Stromal cell of bone marrow (primary cell): ENCODE measurements around the gene CCDC171.
"Not testable (repeated sequence)": the region's sequence is repeated elsewhere in the genome, so short reads cannot be mapped to it uniquely, and the experiment has no call there.

Experiments used
- DNase-seq: peaks from one replicate; pipeline ENCODE4 v3.0.0-alpha.2; 2012; ENCODE audit warnings: low read depth

The CCDC171 gene

GRCh38 chr9:15552636-15553527 is at the start of gene CCDC171:
CCDC171 (plus strand) TSS chr9:15553043; CDS start chr9:15564089, 11,046 bp downstream.
- DNase-seq, result peak; percentile 91

- no peak for DNase-seq
These were observed 46.9 kb upstream of the CCDC171 start for GRCh38 chr9:15505921-15506320.

GRCh38 chr9:15509931-15510788 is 42.7 kb upstream of the CCDC171 start:
- no peak for DNase-seq

GRCh38 chr9:15510789-15511575 is 41.9 kb upstream of the CCDC171 start, which contains the start of gene PSIP1:
PSIP1 (minus strand) TSS chr9:15510970; CDS start chr9:15510188, 782 bp downstream.
- peak; percentile 60 for DNase-seq

- DNase-seq, result no peak
These were observed 40.6 kb upstream of the CCDC171 start for GRCh38 chr9:15512204-15512603.

GRCh38 chr9:15512889-15513288 is 40.0 kb upstream of the CCDC171 start:
- DNase-seq, result no peak

- DNase-seq, result no peak
These were observed 39.5 kb upstream of the CCDC171 start for GRCh38 chr9:15513335-15513734.

- no peak for DNase-seq
These were observed 33.0 kb upstream of the CCDC171 start for GRCh38 chr9:15519831-15520230.

- DNase-seq, result no peak
These were observed 31.6 kb upstream of the CCDC171 start for GRCh38 chr9:15521254-15521653.

- DNase-seq, result no peak
These were observed 30.6 kb upstream of the CCDC171 start for GRCh38 chr9:15522130-15522755.

- DNase-seq, result no peak
These were observed 27.9 kb upstream of the CCDC171 start for GRCh38 chr9:15524845-15525455.

- no peak for DNase-seq
These were observed 26.9 kb upstream of the CCDC171 start for GRCh38 chr9:15525958-15526357.

GRCh38 chr9:15527035-15527434 is 25.8 kb upstream of the CCDC171 start:
- DNase-seq, result not testable (repeated sequence)

GRCh38 chr9:15529566-15530324 is 23.1 kb upstream of the CCDC171 start:
- DNase-seq, result no peak

- DNase-seq, result no peak
These were observed 21.5 kb upstream of the CCDC171 start for GRCh38 chr9:15531380-15531779.

GRCh38 chr9:15541872-15542271 is 11.0 kb upstream of the CCDC171 start:
- DNase-seq, result no peak

- no peak for DNase-seq
These were observed 10.2 kb upstream of the CCDC171 start for GRCh38 chr9:15542624-15543023.

GRCh38 chr9:15543047-15543813 is 9.6 kb upstream of the CCDC171 start:
- peak; percentile 15 for DNase-seq

GRCh38 chr9:15549611-15550010 is 3.2 kb upstream of the CCDC171 start:
- DNase-seq, result no peak

GRCh38 chr9:15553528-15553898 is 670 bp downstream of the CCDC171 start:
- DNase-seq, result no peak
